H1 (cell line): Measurements from ENCODE around the gene IL22RA2. TPM values are rescaled to one million over a fixed set of nuclear protein-coding genes. Genes with fewer than 3 reads are reported as not detected.
A peak's percentile ranks its signal among the peaks of the same experiment; 100 is the strongest.

ENCODE experiments used
- CTCF ChIA-PET: fragments of 300-600 bp; sonication (Branson Sonifier 250); formaldehyde crosslinking; loops from one replicate; lab custom pipeline; 2021; ENCODE audit not compliant: partially characterized antibody; lab: Charles Lee
- POLR2A ChIA-PET: fragments of 300-600 bp; sonication (Branson Sonifier 250); formaldehyde crosslinking; loops from one replicate; lab custom pipeline; 2021; ENCODE audit warnings: inconsistent platforms; ENCODE audit not compliant: partially characterized antibody; lab: Charles Lee
- DNase-seq, 2 experiments: peaks; one replicate each; pipeline versions ENCODE4 v3.0.0 to v3.0.0-alpha.2; 2010 to 2022; ENCODE audit warnings: low spot score in 2 of 2, low read depth in 1 of 2, mixed read lengths in 1 of 2
- FAIRE-seq: peaks from 2 replicates; lab custom pipeline; 2011; peaks lifted over from hg19 to GRCh38; lab: Jason Lieb, UNC
- H2AFZ ChIP-seq: 2 replicates; pipeline ENCODE4 v1.8.1; 2012; ENCODE audit warnings: low read length, inconsistent platforms
- H2AK5ac ChIP-seq: 2 replicates; pipeline ENCODE4 v1.6.1; 2013; ENCODE audit warnings: low read depth, low read length
- H2BK120ac ChIP-seq: replicated peaks from 2 replicates; pipeline ENCODE3; 2013; ENCODE audit warnings: low read depth, low read length, inconsistent platforms
- H2BK12ac ChIP-seq: 2 replicates; pipeline ENCODE4 v1.6.1; 2013; ENCODE audit warnings: low read depth, low read length
- H2BK15ac ChIP-seq: 2 replicates; pipeline ENCODE4 v1.6.1; 2013; ENCODE audit warnings: low read length
- H2BK20ac ChIP-seq: 2 replicates; pipeline ENCODE4 v1.6.1; 2013; ENCODE audit warnings: low read length
- H2BK5ac ChIP-seq: 2 replicates; pipeline ENCODE4 v1.6.1; 2013; ENCODE audit warnings: low read depth, low read length
- H3K14ac ChIP-seq: 2 replicates; pipeline ENCODE4 v1.6.1; 2013; ENCODE audit warnings: inconsistent platforms; ENCODE audit not compliant: insufficient read length
- H3K18ac ChIP-seq: 2 replicates; pipeline ENCODE4 v1.6.1; 2013; ENCODE audit warnings: low read length; ENCODE audit errors: extremely low read depth
- H3K23ac ChIP-seq: 2 replicates; pipeline ENCODE4 v1.6.1; 2013; ENCODE audit warnings: inconsistent platforms; ENCODE audit not compliant: insufficient read length
- H3K23me2 ChIP-seq: 2 replicates; pipeline ENCODE4 v1.6.1; 2013; ENCODE audit warnings: low read depth, low read length
- H3K27ac ChIP-seq: 2 replicates; pipeline ENCODE4 v1.6.1; 2011; ENCODE audit warnings: low read depth, low read length, inconsistent platforms
- H3K27me3 ChIP-seq, 4 experiments: replicated peaks in 1 of 4; 1 replicate in 1 of 4; 2 replicates in 3 of 4; pipeline versions ENCODE4 v1.6.1 to v1.8.1; 2011 to 2013; ENCODE audit warnings: low read length in 3 of 4, mild to moderate bottlenecking in 3 of 4, inconsistent platforms in 2 of 4, mixed read lengths in 2 of 4, moderate library complexity in 1 of 4; ENCODE audit not compliant: control insufficient read depth in 3 of 4, insufficient read depth in 3 of 4; ENCODE audit errors: extremely low read depth in 1 of 4
- H3K36me3 ChIP-seq, 4 experiments: 2 replicates each; pipeline versions ENCODE4 v1.6.1 to v1.8.1; 2011 to 2013; ENCODE audit warnings: mild to moderate bottlenecking in 4 of 4, low read length in 3 of 4, moderate library complexity in 2 of 4, control low read depth in 1 of 4, inconsistent platforms in 1 of 4; ENCODE audit not compliant: insufficient read depth in 4 of 4, control insufficient read depth in 2 of 4
- H3K4ac ChIP-seq: replicated peaks from 2 replicates; pipeline ENCODE3; 2013; ENCODE audit warnings: low read length, low read depth, mixed read lengths, inconsistent platforms; ENCODE audit not compliant: insufficient read length
- H3K4me1 ChIP-seq, 4 experiments: replicated peaks in 1 of 4; 1 replicate in 1 of 4; 2 replicates in 3 of 4; pipeline versions ENCODE4 v1.6.1 to v1.8.1; 2011 to 2013; ENCODE audit warnings: low read length in 3 of 4, inconsistent platforms in 2 of 4, mixed read lengths in 1 of 4; ENCODE audit not compliant: insufficient read depth in 4 of 4, control insufficient read depth in 3 of 4
- H3K4me2 ChIP-seq, 2 experiments: 2 replicates each; pipeline versions ENCODE4 v1.6.1 to v1.8.1; 2011 to 2013; ENCODE audit warnings: low read depth in 2 of 2, low read length in 2 of 2, control low read depth in 1 of 2, inconsistent platforms in 1 of 2, mild to moderate bottlenecking in 1 of 2; ENCODE audit not compliant: insufficient read depth in 1 of 2
- H3K4me3 ChIP-seq, 4 experiments: fragments of 200-600, 300-600 bp in 1 of 4; sonication (generic), shearing (Covaris generic), sonication (Bioruptor Twin) in 1 of 4; 2 replicates each; pipeline versions ENCODE4 v1.5.1 to v1.8.1; 2011 to 2016; ENCODE audit warnings: low read length in 4 of 4, low read depth in 3 of 4, control low read depth in 2 of 4, inconsistent platforms in 2 of 4, mild to moderate bottlenecking in 2 of 4, mixed read lengths in 1 of 4, moderate library complexity in 1 of 4; ENCODE audit not compliant: insufficient read depth in 2 of 4; ENCODE audit errors: extremely low read depth in 1 of 4
- H3K56ac ChIP-seq: replicated peaks from 2 replicates; pipeline ENCODE3; 2013; ENCODE audit warnings: low read depth, mild to moderate bottlenecking, mixed read lengths, low read length, inconsistent platforms; ENCODE audit not compliant: insufficient read length
- H3K79me1 ChIP-seq: 2 replicates; pipeline ENCODE4 v1.6.1; 2013; ENCODE audit warnings: low read depth, low read length, control low read depth
- H3K79me2 ChIP-seq, 2 experiments: 2 replicates each; pipeline versions ENCODE4 v1.6.1 to v1.8.1; 2012 to 2013; ENCODE audit warnings: low read length in 2 of 2, mild to moderate bottlenecking in 2 of 2, inconsistent platforms in 1 of 2; ENCODE audit not compliant: insufficient read depth in 2 of 2, control insufficient read depth in 1 of 2
- H3K9ac ChIP-seq, 4 experiments: replicated peaks in 1 of 4; 1 replicate in 1 of 4; 2 replicates in 3 of 4; pipeline versions ENCODE4 v1.6.1 to v1.8.1; 2011 to 2013; ENCODE audit warnings: low read depth in 3 of 4, low read length in 3 of 4, control low read depth in 2 of 4, mild to moderate bottlenecking in 2 of 4, moderate library complexity in 2 of 4, inconsistent platforms in 1 of 4; ENCODE audit errors: extremely low read depth in 1 of 4
- H3K9me3 ChIP-seq, 2 experiments: 2 replicates each; pipeline versions ENCODE4 v1.6.1 to v1.8.1; 2012 to 2013; ENCODE audit warnings: mild to moderate bottlenecking in 2 of 2, moderate library complexity in 2 of 2, control low read depth in 1 of 2, inconsistent platforms in 1 of 2, low read depth in 1 of 2, low read length in 1 of 2, mixed read lengths in 1 of 2; ENCODE audit not compliant: insufficient read depth in 2 of 2
- H4K20me1 ChIP-seq, 2 experiments: replicated peaks in 1 of 2; 2 replicates each; pipeline versions ENCODE3 to v1.8.1; 2011 to 2013; ENCODE audit warnings: inconsistent platforms in 2 of 2, low read length in 2 of 2, mild to moderate bottlenecking in 1 of 2; ENCODE audit not compliant: insufficient read depth in 2 of 2, control insufficient read depth in 1 of 2
- H4K5ac ChIP-seq: 2 replicates; pipeline ENCODE4 v1.6.1; 2013; ENCODE audit warnings: low read length, low read depth, mixed read lengths, inconsistent platforms; ENCODE audit not compliant: insufficient read length
- H4K8ac ChIP-seq: 2 replicates; pipeline ENCODE4 v1.8.0; 2013; ENCODE audit warnings: mild to moderate bottlenecking, moderate library complexity, low read length, inconsistent platforms; ENCODE audit not compliant: insufficient read depth; ENCODE audit errors: extremely low read depth
- H4K91ac ChIP-seq: replicated peaks from 2 replicates; pipeline ENCODE3; 2013; ENCODE audit warnings: low read length, mixed read lengths, inconsistent platforms; ENCODE audit not compliant: insufficient read length
- ASH2L ChIP-seq: fragments of 200-600, 300-600 bp; sonication (generic); IDR thresholded peaks from one replicate; pipeline ENCODE4 v1.7.1; 2017; ENCODE audit warnings: low read length
- BCL11A ChIP-seq, 2 experiments: IDR thresholded peaks; one replicate each; pipeline ENCODE4 v1.6.1; 2011; ENCODE audit warnings: low read depth in 2 of 2, low read length in 2 of 2, mild to moderate bottlenecking in 2 of 2
- CTCF ChIP-seq, 3 experiments: IDR thresholded peaks; 1 replicate in 2 of 3; 2 replicates in 1 of 3; pipeline versions ENCODE4 v1.5.1 to v1.6.1; 2011; ENCODE audit warnings: low read length in 3 of 3, mild to moderate bottlenecking in 3 of 3, inconsistent platforms in 2 of 3, low read depth in 1 of 3, moderate library complexity in 1 of 3; ENCODE audit not compliant: insufficient read depth in 1 of 3; ENCODE audit errors: control extremely low read depth in 1 of 3
- EGR1 ChIP-seq: IDR thresholded peaks from 2 replicates; pipeline ENCODE4 v1.6.1; 2011; ENCODE audit warnings: low read depth, low read length, borderline replicate concordance
- EZH2 ChIP-seq: fragments of 200-600 bp; sonication (generic); IDR thresholded peaks from 2 replicates; pipeline ENCODE4 v1.7.1; 2012; ENCODE audit warnings: low read depth, mild to moderate bottlenecking, moderate library complexity, low read length, inconsistent platforms; ENCODE audit not compliant: severe bottlenecking
- GABPA ChIP-seq: IDR thresholded peaks from 2 replicates; pipeline ENCODE4 v1.6.1; 2011; ENCODE audit warnings: mild to moderate bottlenecking, low read length, moderate library complexity, borderline replicate concordance; ENCODE audit not compliant: insufficient read depth
- HDAC2 ChIP-seq, 2 experiments: fragments of 300-600 bp in 1 of 2; sonication (generic) in 1 of 2; IDR thresholded peaks; 2 replicates each; pipeline ENCODE4 v1.6.1; 2011 to 2012; ENCODE audit warnings: low read depth in 2 of 2, low read length in 2 of 2, mild to moderate bottlenecking in 2 of 2, moderate library complexity in 2 of 2, borderline replicate concordance in 1 of 2, inconsistent platforms in 1 of 2
- KDM4A ChIP-seq: IDR thresholded peaks from one replicate; pipeline ENCODE4 v1.7.1; 2012; ENCODE audit warnings: low read depth, mild to moderate bottlenecking, moderate library complexity, low read length, inconsistent platforms; ENCODE audit not compliant: severe bottlenecking
- SIRT6 ChIP-seq: IDR thresholded peaks from one replicate; pipeline ENCODE4 v1.7.1; 2012; ENCODE audit warnings: low read length, inconsistent platforms
- SRF ChIP-seq: IDR thresholded peaks from 2 replicates; pipeline ENCODE4 v1.6.1; 2011; ENCODE audit warnings: mild to moderate bottlenecking, low read depth, low read length, moderate library complexity
- TAF7 ChIP-seq: optimal IDR thresholded peaks from 2 replicates; pipeline ENCODE3; 2011; ENCODE audit warnings: low read depth, mild to moderate bottlenecking, inconsistent platforms, low read length, moderate library complexity, borderline replicate concordance
- WGBS, 2 experiments: shearing (Covaris generic) in 1 of 2; methylation state at CpG; one replicate each; pipeline versions ENCODE4 v1.1.6 to v1.1.7; 2013 to 2015; ENCODE audit warnings: low lambda C conversion rate in 2 of 2, mixed read lengths in 2 of 2, inconsistent platforms in 1 of 2, low coverage in 1 of 2, missing lambda C conversion rate in 1 of 2; ENCODE audit not compliant: insufficient replicate concordance in 2 of 2, insufficient coverage in 1 of 2, insufficient read length in 1 of 2; ENCODE audit errors: extremely low coverage in 1 of 2, missing lambda C conversion rate in 1 of 2; 5-methylcytosine and 5-hydroxymethylcytosine counted together
- polyA plus RNA-seq, 7 experiments: library from polyadenylated mRNA; depleted of rRNA in 3 of 7; stranded (reverse) in 5 of 7; unstranded in 2 of 7; fragments of >200 nt in 5 of 7; fragments of 200-250 nt in 2 of 7; gene quantifications; 1 replicate in 5 of 7; 2 replicates in 1 of 7; 4 replicates in 1 of 7; pipeline versions ENCODE4 v1.2.1 to v1.2.3, GENCODE V29; 2011 to 2013; ENCODE audit warnings: missing spikeins in 2 of 7, mixed read lengths in 2 of 7
- total RNA-seq: library from RNA; stranded (reverse); fragmentation: NEBNext Ultra II Directional; extraction: Animal tissue kit (Norgen Biotek cat#: 25700); gene quantifications from 2 replicates; pipeline ENCODE4 v1.2.1, GENCODE V29; 2021

Gene IL22RA2
- total and polyA plus RNA-seq, 2 of the 8 experiments (the other 6 are each of a cell fraction or from before 2014, with no cell fraction given) = not detected

DNA sequence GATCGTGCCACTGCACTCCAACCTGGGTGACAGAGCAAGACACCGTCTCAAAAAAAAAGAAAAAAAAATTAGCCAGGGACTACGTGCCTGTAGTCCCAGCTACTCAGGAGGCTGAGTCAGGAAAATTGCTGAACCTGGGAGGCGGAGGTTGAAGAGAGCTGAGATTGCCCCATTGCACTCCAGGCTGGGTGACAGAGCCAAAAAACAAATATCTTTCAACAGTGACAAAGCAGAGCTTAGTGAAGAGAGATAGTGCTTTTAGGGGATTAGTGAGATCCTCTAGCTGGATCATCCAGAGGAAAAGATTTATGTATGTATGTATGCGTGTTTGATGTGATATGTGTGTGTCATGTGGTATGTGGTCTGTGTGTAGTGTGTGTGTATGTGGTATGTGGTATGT, 56.6 kb downstream of the IL22RA2 start:
- peak overlapping the region; percentile 63; the same call in 1 of the 2 replicates for H2BK15ac ChIP-seq
- peaks cover 0 to 4% (median 0%) of the 10 kb centered on the region in 4 experiments; a peak in 1 of 8 replicates for H3K36me3 ChIP-seq
- FAIRE-seq (no peak), DNase-seq (no peak)
- H2AFZ ChIP-seq = no peak overlapping the region
- H3K4me3 ChIP-seq = no peak overlapping the region
- no peak overlapping the region for H3K27ac ChIP-seq
- peak overlapping the region; percentile 53; the same call in 1 of the 2 replicates for H2BK12ac ChIP-seq
- H4K91ac ChIP-seq = peak overlapping the region; percentile 89
- H3K23ac ChIP-seq = peak overlapping the region; percentile 98
- H3K27me3 ChIP-seq = no peaks in the 10 kb centered on the region
- H4K20me1 ChIP-seq = no peaks in the 10 kb centered on the region
- H2BK120ac ChIP-seq = no peak overlapping the region
- H4K5ac ChIP-seq = no peak overlapping the region
- no peak overlapping the region for H3K4me2 ChIP-seq
- no peak overlapping the region for H4K8ac ChIP-seq
- no peak overlapping the region for H3K18ac ChIP-seq
- no peak overlapping the region for H2BK5ac ChIP-seq
- H3K9ac ChIP-seq = no peak overlapping the region
- H3K79me2 ChIP-seq = no peaks in the 10 kb centered on the region
- ChIA-PET POLR2A (no interaction called here), CTCF (interaction anchor here (0.7 to 1.4 kb wide), 4 partner anchors 16 to 101 kb away, joined by 3 to 4 read pairs (median 3); no protein-coding TSS in a partner anchor)
- no peak overlapping the region for H3K4ac ChIP-seq
- no peak overlapping the region for H3K14ac ChIP-seq
- peak overlapping the region; percentile 84; the same call in 1 of the 2 replicates for H2AK5ac ChIP-seq
- H3K23me2 ChIP-seq = peaks cover 4% of the 10 kb centered on the region; the same call in 1 of the 2 replicates
- peak overlapping the region; percentile 97 for H3K56ac ChIP-seq
- peaks cover 16 to 26% of the 10 kb centered on the region in 2 experiments for H3K9me3 ChIP-seq
- H3K79me1 ChIP-seq = no peaks in the 10 kb centered on the region
- WGBS, 2 experiments = 92 to 100% methylated on average over 1 to 4 of the region's 5 CpGs
- H3K4me1 ChIP-seq = no peaks in the 10 kb centered on the region
- H2BK20ac ChIP-seq = peak overlapping the region; percentile 29; the same call in 1 of the 2 replicates
- TF ChIP-seq EZH2 (no peak), SRF (no peak), CTCF (IDR thresholded peaks at IDR 0.05; ENCODE audit: control extremely low read depth in 1 of 3, insufficient read depth in 1 of 3, low read depth in 1 of 3, low read length in 3 of 3) (no peak), TAF7 (no peak), KDM4A (no peak), HDAC2 (IDR thresholded peaks at IDR 0.05; ENCODE audit: borderline replicate concordance in 1 of 2, low read depth in 2 of 2, low read length in 2 of 2) (no peak), BCL11A (IDR thresholded peaks at IDR 0.05; ENCODE audit: low read depth in 2 of 2, low read length in 2 of 2) (no peak), GABPA (no peak), EGR1 (no peak), SIRT6 (no peak), ASH2L (no peak)
